Activated T-cell treated with anti-CD3 and anti-CD28 coated beads, Interleukin-2, amount 50 U/mL, for 72 hours (primary cell): ENCODE measurements around the gene CHST11. TPM values are rescaled to one million over a fixed set of nuclear protein-coding genes. Genes with fewer than 3 reads are reported as not detected.
A peak's percentile ranks its signal among the peaks of the same experiment; 100 is the strongest.

ENCODE experiments used
- ATAC-seq, 2 donors: fragments of 150-1000 bp; cut with Tn5 transposase; replicated peaks in 1 of 2; 2 replicates each; pipeline ENCODE4 v1.10.0; 2021; ENCODE audit warnings: moderate library complexity in 2 of 2, mild to moderate bottlenecking in 1 of 2
- DNase-seq, 2 donors: peaks; one replicate each; pipeline ENCODE4 v3.0.0; 2021 to 2022; ENCODE audit warnings: mixed read lengths in 1 of 2
- H3K27ac Mint-ChIP-seq: one replicate; pipeline ENCODE4 v1.8.0; 2022; ENCODE audit warnings: mild to moderate bottlenecking, moderate library complexity, mixed read lengths
- H3K27me3 Mint-ChIP-seq: one replicate; pipeline ENCODE4 v1.8.0; 2022; ENCODE audit warnings: low read depth, mixed read lengths
- H3K36me3 Mint-ChIP-seq, 2 donors: one replicate each; pipeline ENCODE4 v1.8.0; 2022; ENCODE audit warnings: mixed read lengths in 2 of 2, mild to moderate bottlenecking in 1 of 2; ENCODE audit not compliant: insufficient read depth in 2 of 2
- H3K4me1 Mint-ChIP-seq: one replicate; pipeline ENCODE4 v1.8.0; 2022; ENCODE audit warnings: low read depth, mixed read lengths
- H3K4me3 Mint-ChIP-seq, 2 donors: one replicate each; pipeline ENCODE4 v1.8.0; 2022; ENCODE audit warnings: mild to moderate bottlenecking in 2 of 2, mixed read lengths in 2 of 2, moderate library complexity in 2 of 2
- H3K9me3 Mint-ChIP-seq, 2 donors: one replicate each; pipeline ENCODE4 v1.8.0; 2022; ENCODE audit warnings: mixed read lengths in 2 of 2
- total RNA-seq, 2 donors: library from RNA; stranded (reverse); gene quantifications; one replicate each; pipeline ENCODE4 v1.2.3, GENCODE V29; 2022

CHST11 gene
- total RNA-seq, 2 donors from 2014 or later = 47.2 to 57.7 TPM

DNA sequence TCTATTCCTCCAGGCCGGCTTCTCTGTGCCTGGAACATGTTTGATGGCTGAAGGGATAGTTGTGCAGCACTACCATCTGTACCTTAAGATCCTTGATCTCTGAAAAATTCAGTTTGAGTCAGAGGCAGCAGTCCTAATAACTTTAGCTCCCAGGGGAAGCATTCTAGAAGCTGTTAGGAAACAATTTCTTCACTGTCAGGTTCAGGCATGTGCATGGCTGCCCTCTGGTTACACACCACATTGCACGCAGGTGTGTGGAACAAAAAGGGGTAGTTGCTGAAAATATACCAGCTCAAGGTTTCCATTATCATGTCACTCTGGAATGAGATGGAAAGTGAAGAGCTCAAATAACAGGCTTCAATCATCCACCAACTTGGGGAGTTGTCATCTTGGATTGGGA, 80.1 kb downstream of the CHST11 start:
- peaks cover 53% of the 10 kb centered on the region for H3K4me1 Mint-ChIP-seq
- H3K4me3 Mint-ChIP-seq = no peak overlapping the region
- H3K27ac Mint-ChIP-seq = no peak overlapping the region

DNA sequence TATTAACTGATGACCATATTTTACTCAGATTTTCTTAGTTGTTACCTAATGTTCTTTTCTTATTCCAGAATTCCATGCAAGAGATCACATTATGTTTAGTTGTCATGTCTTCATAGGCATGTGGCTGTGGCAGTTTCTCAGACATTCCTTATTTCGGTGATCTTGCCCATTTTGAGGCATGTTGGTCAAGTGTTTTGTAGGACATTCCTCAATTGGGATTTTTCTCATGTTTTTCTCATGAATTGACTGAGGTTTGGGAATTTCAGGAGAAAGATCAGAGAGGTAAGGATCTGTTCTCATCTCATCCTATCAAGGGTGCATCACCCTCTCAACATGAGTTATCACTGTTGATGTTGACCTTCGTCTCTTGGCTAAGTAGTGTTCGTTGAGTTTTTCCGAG, 81.3 kb downstream of the CHST11 start:
- no peaks in the 10 kb centered on the region for H3K27me3 Mint-ChIP-seq
- DNase-seq (no peak), ATAC-seq (no peak)
- H3K4me3 Mint-ChIP-seq = no peak overlapping the region
- H3K4me1 Mint-ChIP-seq = peaks cover 45% of the 10 kb centered on the region
- peaks cover 6 to 7% of the 10 kb centered on the region in 2 donors for H3K9me3 Mint-ChIP-seq
- no peak overlapping the region for H3K27ac Mint-ChIP-seq
- peaks cover 0 to 2% of the 10 kb centered on the region in 2 donors for H3K36me3 Mint-ChIP-seq

More for the DNA sequence above, 80.1 kb downstream of the CHST11 start:
- no peaks in the 10 kb centered on the region for H3K9me3 Mint-ChIP-seq
- H3K27me3 Mint-ChIP-seq = no peaks in the 10 kb centered on the region
- ATAC-seq (no peak), DNase-seq (no peak)
- peaks cover 0 to 2% of the 10 kb centered on the region in 2 donors for H3K36me3 Mint-ChIP-seq

DNA sequence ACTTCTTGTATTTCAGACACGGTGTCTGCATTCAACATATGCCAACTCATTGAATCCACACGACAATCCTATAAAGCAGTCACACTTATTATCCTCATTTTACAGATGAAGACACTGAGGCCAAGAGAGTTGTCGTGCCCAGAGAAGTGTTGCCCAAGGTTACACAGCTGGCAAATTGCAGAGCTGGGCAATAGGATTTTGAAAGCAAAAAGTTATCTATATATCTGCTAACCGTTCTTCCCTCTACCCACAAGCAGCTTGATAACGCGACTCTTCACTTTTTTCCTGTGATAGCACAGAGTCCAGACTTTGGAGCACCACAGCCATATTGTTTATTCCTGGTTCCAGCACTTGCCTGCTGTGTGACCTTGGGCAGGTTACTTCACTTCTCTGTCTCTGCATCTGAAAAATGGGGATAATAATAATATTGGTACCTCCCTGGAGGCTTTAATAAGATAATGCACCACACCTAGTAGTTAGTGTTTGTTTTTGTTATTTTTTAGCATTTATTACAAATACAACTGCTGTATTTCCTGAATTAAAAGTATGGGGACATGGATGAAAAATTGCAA, 82.2 kb downstream of the CHST11 start:
- Mint-ChIP-seq H3K27ac (peak overlapping the region; percentile 38), H3K9me3 (peaks cover 6 to 7% of the 10 kb centered on the region in 2 donors), H3K4me3 (no peak overlapping the region), H3K27me3 (no peaks in the 10 kb centered on the region), H3K4me1 (peaks cover 37% of the 10 kb centered on the region), H3K36me3 (peaks cover 0 to 2% of the 10 kb centered on the region in 2 donors)
- ATAC-seq (no peak), DNase-seq (no peak)

DNA sequence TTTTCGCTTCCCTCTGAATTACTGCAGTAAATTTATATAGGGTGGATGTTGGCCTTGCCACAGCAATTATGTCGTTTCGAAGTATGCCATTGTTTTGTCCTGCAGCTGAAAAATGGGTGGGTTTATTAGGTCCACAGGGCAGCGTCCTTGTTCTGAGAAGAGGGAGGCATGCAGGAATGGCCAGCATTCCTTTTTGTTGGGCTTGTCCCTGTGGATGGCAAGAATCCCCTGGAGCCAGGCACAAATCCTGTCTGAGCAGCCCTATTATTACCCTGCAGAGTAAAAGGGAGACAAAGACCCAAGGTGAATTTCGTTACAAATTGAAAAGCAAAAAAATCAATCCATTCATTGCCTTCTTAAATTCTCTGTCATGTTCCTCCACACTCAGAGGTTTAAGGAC, 88.1 kb downstream of the CHST11 start:
- H3K36me3 Mint-ChIP-seq = peaks cover 0 to 2% of the 10 kb centered on the region in 2 donors
- no peaks in the 10 kb centered on the region for H3K27me3 Mint-ChIP-seq
- H3K9me3 Mint-ChIP-seq = peaks cover 6 to 7% of the 10 kb centered on the region in 2 donors
- ATAC-seq = no peak
- H3K4me3 Mint-ChIP-seq = no peak overlapping the region
- peaks cover 36% of the 10 kb centered on the region for H3K4me1 Mint-ChIP-seq
- no peak for DNase-seq
- H3K27ac Mint-ChIP-seq = no peak overlapping the region

DNA sequence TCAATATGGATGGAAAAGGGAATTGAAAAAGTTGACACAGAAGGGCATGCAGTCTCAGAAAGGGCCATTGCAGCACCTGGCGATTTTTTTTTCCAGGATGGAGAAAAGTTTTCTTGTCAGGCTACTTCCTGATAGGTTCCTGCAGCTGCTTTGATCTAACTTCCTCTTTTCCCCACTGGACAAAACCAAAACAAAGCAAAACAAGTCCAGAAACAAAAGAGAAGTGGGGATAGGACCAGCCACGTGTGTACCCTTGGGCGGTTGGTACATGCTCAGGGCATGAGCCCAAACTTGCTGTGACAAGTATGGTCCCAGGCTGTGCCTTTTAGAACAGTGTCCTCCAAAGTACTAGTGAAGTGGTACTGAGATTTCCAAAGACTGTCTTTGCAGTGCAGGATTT, 89.8 kb downstream of the CHST11 start:
- peaks cover 0 to 2% of the 10 kb centered on the region in 2 donors for H3K36me3 Mint-ChIP-seq
- DNase-seq = no peak
- no peak overlapping the region for H3K4me3 Mint-ChIP-seq

DNA sequence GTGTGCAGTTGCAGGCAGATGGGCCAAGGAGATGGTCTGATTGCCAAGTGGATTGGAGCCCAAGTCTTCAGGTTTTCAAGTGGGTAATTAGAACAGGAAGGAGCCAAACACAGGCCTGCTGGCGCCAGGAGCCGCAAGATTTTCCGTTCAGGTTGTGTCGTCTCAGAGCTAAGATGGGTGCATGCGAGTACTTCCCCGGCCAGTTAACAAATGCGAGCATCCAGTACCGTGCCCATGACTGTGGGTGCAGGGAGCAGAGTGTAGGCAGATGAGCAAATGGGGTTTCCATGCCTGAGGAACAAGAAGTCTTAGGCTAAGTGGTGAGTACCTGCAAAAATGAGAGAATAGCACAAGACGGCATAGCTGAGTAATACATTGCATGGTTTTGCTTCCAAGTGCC, 90.5 kb downstream of the CHST11 start:
- Mint-ChIP-seq H3K9me3 (peaks cover 6 to 7% of the 10 kb centered on the region in 2 donors), H3K36me3 (peaks cover 0 to 5% of the 10 kb centered on the region in 2 donors), H3K4me1 (peaks cover 38% of the 10 kb centered on the region), H3K4me3 (no peak overlapping the region), H3K27me3 (no peaks in the 10 kb centered on the region), H3K27ac (no peak overlapping the region)
- ATAC-seq (no peak), DNase-seq (no peak)

More for the DNA sequence above, 89.8 kb downstream of the CHST11 start:
- no peaks in the 10 kb centered on the region for H3K27me3 Mint-ChIP-seq
- H3K27ac Mint-ChIP-seq = no peak overlapping the region
- ATAC-seq = no peak
- peaks cover 34% of the 10 kb centered on the region for H3K4me1 Mint-ChIP-seq
- peaks cover 6 to 7% of the 10 kb centered on the region in 2 donors for H3K9me3 Mint-ChIP-seq

DNA sequence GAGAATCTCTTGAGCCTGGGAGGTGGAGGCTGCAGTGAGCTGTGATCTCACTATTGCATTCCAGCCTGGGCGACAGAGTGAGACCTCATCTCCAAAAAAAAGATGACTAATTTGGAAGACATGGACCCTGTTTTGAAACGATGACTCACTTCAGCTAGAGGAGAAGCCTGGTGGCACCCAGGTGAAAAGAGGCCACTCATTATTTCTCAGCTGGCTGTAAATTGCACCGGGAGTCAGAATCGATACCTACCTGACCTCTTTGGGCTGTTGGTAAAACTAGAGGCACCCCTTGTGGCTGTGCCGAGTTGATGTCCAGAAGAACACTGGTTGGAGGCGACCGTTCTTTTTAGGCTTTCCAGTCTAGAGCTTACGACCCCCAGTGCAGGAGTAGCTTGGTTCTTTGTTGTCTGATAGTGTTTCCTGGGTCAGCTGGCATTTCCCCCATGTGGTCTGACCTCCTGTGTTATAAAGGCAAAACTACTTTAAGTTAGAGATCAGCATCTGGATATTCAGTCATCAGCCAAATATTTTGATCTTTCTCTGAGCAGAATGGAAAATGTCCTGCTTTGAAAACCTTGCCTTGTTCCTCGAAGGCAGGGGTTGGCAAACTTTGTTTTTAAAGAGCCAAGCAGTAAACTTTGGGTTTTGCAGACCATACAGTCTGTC, 93.2 kb downstream of the CHST11 start:
- H3K4me1 Mint-ChIP-seq = peaks cover 34% of the 10 kb centered on the region
- no peak for ATAC-seq

DNA sequence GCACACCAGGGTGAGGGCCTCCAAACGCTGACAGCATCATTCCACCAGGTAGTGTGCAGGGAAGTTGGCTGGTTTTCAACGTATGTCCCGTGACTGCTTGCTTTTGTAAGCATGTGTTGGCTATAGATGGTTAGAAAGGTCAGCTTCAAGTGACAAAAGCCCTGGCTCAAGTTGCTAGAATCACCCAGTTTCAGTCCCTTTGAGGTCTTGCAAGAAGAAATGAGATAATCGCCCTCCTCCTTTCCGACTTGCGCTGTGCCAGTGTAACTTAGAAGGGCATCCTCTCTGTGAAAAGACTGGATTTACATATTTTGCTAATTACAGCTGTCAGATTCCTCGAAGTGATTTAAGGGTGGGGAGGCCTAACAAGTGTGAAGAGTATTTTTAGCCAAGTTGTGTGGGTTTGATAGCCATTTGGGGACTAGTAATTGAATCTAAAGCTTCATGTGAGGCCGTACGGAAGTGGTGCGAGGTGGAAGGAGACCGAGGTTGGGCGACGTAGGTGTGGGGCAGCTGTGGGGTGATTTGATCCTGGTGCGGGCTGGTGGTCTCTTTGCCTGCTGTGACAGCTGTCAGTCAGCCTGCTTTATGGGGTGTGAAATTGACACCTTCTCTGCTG, 94.7 kb downstream of the CHST11 start:
- Mint-ChIP-seq H3K36me3 (peaks cover 5 to 13% of the 10 kb centered on the region in 2 donors), H3K9me3 (peaks cover 5 to 6% of the 10 kb centered on the region in 2 donors), H3K4me3 (no peak overlapping the region), H3K27ac (no peak overlapping the region), H3K27me3 (no peaks in the 10 kb centered on the region), H3K4me1 (peaks cover 34% of the 10 kb centered on the region)
- DNase-seq (no peak), ATAC-seq (no peak)

More for the DNA sequence above, 93.2 kb downstream of the CHST11 start:
- no peak for DNase-seq
- Mint-ChIP-seq H3K27me3 (no peaks in the 10 kb centered on the region), H3K9me3 (peaks cover 5 to 6% of the 10 kb centered on the region in 2 donors), H3K36me3 (peaks cover 5 to 13% of the 10 kb centered on the region in 2 donors), H3K4me3 (no peak overlapping the region), H3K27ac (no peak overlapping the region)

DNA sequence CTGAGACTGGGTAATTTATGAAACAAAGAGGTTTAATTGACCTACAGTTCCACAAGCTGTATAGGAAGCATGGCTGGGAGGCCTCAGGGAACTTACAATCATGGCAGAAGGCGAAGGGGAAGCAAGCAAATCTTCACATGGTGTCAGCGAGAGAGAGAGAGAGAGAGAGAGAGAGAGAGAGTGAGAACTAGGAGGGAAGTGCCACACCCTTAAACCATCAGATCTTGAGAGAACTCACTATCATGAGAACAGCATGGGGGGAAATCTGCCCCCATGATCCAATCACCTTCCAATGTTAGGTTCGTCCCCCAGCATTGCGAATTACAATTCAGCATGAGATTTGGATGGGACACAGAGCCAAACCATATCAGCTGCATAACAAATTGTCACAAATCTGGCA, 96.7 kb downstream of the CHST11 start:
- H3K4me1 Mint-ChIP-seq = peaks cover 26% of the 10 kb centered on the region
- H3K27ac Mint-ChIP-seq = peak overlapping the region; percentile 12
- H3K27me3 Mint-ChIP-seq = no peaks in the 10 kb centered on the region
- no peak overlapping the region for H3K4me3 Mint-ChIP-seq
- peaks cover 5 to 13% of the 10 kb centered on the region in 2 donors for H3K36me3 Mint-ChIP-seq
- ATAC-seq (no peak), DNase-seq (no peak)
- H3K9me3 Mint-ChIP-seq = peaks cover 5 to 6% of the 10 kb centered on the region in 2 donors

DNA sequence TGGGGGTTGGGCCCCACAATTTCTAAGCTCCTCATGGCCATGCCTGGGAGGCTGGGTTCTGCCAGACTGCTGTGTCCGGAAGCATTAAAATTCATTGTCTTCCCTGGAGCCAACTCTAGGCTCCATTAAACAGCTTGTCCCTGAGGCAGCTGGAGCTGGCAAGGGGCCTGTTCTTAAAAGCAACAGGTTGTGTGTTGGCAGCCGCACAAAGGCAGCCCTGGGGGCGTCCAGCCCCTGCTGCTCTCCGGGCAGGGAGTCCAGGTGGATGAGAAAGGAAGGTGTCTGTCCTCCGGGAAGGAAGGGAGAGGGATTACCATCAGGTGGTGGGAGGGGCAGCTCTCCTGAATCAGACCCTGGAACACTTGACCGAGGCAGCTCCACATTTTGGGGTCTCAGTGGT, 98.9 kb downstream of the CHST11 start:
- Mint-ChIP-seq H3K9me3 (peaks cover 5 to 6% of the 10 kb centered on the region in 2 donors), H3K4me1 (peaks cover 13% of the 10 kb centered on the region), H3K27ac (no peak overlapping the region), H3K4me3 (no peak overlapping the region), H3K36me3 (peaks cover 5 to 10% of the 10 kb centered on the region in 2 donors), H3K27me3 (no peaks in the 10 kb centered on the region)
- no peak for ATAC-seq
- DNase-seq = no peak

DNA sequence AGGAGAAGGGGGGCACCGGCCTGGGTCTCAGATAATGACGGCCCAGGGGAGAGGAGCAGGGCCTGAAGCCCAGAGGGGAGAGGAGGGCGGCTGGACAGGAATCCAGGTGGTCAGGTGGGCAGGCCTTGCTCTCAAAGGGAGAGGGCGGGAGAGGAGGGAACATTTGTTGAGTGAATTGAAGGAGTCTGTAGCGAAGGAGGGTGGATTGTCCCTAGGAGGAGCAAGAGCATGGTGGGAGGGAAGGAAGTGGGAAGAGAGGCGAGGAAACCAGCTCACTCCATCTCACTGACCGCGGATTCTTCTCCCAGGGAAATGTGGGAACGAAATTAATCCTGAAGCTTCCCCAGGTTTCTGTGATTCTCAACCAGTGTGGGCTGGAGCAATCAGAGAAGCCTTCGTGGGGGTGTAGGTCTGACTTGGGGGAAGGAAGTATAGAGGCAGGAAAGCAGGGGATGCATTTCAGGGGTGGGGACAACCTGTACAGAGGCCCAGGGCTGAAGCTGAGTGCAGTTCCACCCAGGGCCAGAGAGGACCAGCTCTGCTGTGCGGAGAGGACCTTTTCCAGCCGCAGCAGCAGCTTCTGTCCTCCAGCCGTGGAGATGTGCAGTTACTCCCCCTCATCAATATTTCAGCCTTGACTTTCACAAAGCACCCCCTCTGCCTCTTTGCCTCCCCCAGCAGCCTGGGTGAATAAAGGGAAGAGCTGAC, 100.9 kb downstream of the CHST11 start:
- DNase-seq (no peak), ATAC-seq (no peak)
- Mint-ChIP-seq H3K9me3 (peaks cover 5 to 6% of the 10 kb centered on the region in 2 donors), H3K4me3 (no peak overlapping the region), H3K4me1 (no peaks in the 10 kb centered on the region), H3K36me3 (peaks cover 5 to 7% of the 10 kb centered on the region in 2 donors), H3K27ac (no peak overlapping the region), H3K27me3 (no peaks in the 10 kb centered on the region)

DNA sequence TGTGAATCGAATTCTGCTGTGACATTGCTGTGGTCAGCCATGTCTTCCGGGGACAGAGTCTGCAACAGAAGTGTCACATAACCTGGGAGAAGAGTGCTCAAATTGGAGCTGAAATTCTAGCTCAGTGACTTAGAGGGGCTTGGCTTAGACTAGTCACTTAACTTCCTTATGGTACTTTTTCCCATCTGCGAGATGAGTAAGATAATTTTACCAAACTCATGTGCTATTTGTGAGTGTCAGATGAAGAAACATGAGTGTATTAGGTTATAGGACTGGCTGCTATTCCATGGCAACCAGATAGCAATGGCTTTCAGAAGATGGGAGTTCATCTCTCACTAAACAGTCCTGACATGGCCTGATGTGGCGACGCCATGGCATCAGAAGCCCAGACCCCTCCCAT, 104.1 kb downstream of the CHST11 start:
- H3K4me1 Mint-ChIP-seq = peaks cover 4% of the 10 kb centered on the region
- H3K4me3 Mint-ChIP-seq = no peak overlapping the region
- DNase-seq (no peak), ATAC-seq (no peak)
- H3K36me3 Mint-ChIP-seq = peaks cover 10 to 11% of the 10 kb centered on the region in 2 donors
- no peaks in the 10 kb centered on the region for H3K27me3 Mint-ChIP-seq
- H3K27ac Mint-ChIP-seq = no peak overlapping the region
- H3K9me3 Mint-ChIP-seq = peaks cover 0 to 8% of the 10 kb centered on the region in 2 donors

DNA sequence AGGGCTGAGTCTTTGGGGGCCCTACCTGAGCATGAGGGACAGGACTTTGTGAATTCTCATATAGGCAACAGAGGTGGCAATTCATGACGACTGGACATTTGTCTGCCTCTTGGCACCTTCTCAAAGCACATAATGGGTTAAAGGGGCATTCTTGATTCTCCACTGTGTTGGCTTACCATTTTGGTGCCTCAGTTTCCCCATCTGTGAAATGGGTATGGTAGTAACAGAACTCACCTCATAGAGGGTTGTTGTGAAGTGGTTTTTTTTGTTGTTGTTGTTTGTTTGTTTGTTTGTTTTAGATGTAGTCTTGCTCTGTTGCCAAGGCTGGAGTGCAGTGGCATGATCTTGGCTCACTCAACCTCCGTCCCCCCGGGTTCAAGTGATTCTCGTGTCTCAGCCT, 106.0 kb downstream of the CHST11 start:
- Mint-ChIP-seq H3K9me3 (peaks cover 0 to 8% of the 10 kb centered on the region in 2 donors), H3K36me3 (peaks cover 12 to 13% of the 10 kb centered on the region in 2 donors), H3K27ac (no peak overlapping the region), H3K27me3 (no peaks in the 10 kb centered on the region), H3K4me1 (peaks cover 13% of the 10 kb centered on the region), H3K4me3 (no peak overlapping the region)
- no peak for ATAC-seq
- DNase-seq = no peak
